IPS-18c (cell line): ENCODE results near the gene OR2A42.
"Not testable (repeated sequence)": the region's sequence is repeated elsewhere in the genome, so short reads cannot be mapped to it uniquely, and the experiment has no call there.

Source experiments
- H3K4me3 ChIP-seq: 2 replicates; pipeline ENCODE4 v1.7.0; 2013; ENCODE audit warnings: low read depth, mild to moderate bottlenecking, low read length, moderate library complexity; ENCODE audit not compliant: insufficient read depth
- H3K9me3 ChIP-seq: one replicate; pipeline ENCODE4 v1.6.1; 2013; ENCODE audit warnings: mild to moderate bottlenecking, low read length, moderate library complexity; ENCODE audit not compliant: control insufficient read depth, insufficient read depth

The OR2A42 gene

DNA sequence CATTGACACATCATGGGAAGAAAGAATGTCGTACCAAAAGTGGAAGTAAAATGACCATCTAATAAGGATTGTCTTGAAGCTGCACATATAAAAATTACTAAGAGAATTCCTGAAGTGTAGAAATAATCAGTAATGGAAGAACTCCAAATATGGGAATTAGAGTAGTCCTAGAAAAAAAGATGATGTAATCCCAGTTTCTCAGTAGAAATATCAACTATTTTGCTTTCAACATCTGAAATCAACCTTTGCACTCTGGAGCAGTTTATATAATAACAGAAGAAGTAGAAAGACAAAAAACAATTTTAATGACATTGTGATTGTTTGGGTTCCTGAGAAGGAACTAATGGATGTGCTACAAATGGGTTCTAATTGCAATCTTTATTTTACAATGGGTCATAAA, 6.4 kb downstream of the OR2A42 start:
- not testable (repeated sequence) for H3K9me3 ChIP-seq

GRCh38 chr7:144231027-144231426, 8.4 kb downstream of the OR2A42 start:
- H3K4me3 ChIP-seq, H3K9me3 ChIP-seq: not testable (repeated sequence)

More for the DNA sequence above, 6.4 kb downstream of the OR2A42 start:
- H3K4me3 ChIP-seq: not testable (repeated sequence)

GRCh38 chr7:144228810-144229209, 10.6 kb downstream of the OR2A42 start:
- H3K9me3 ChIP-seq, H3K4me3 ChIP-seq: not testable (repeated sequence)

DNA sequence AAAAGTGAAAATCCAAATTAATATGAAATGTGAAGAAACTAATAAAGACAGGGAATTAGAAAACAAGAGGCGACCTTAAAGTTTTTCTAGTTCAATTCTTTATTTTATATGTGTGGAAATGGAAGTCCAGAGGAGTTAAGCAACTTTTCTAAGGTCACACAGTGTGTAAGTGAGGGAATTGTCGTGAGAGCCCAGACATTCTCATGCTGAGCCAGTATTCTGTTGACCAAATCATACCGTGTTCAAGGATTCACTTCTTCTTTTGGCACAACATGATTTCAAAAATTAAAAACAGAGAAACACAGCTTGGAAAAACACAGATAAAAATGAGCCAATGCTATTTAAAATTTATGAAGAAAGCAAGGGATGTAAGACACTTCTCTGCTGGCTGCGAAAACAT, 12.5 kb downstream of the OR2A42 start:
- H3K4me3 ChIP-seq, H3K9me3 ChIP-seq: not testable (repeated sequence)

GRCh38 chr7:144223675-144224074, 15.7 kb downstream of the OR2A42 start:
- not testable (repeated sequence) for H3K9me3 ChIP-seq, H3K4me3 ChIP-seq

- H3K4me3 ChIP-seq, H3K9me3 ChIP-seq: not testable (repeated sequence)
Observed at GRCh38 chr7:144220531-144220930, 18.9 kb downstream of the OR2A42 start.

DNA sequence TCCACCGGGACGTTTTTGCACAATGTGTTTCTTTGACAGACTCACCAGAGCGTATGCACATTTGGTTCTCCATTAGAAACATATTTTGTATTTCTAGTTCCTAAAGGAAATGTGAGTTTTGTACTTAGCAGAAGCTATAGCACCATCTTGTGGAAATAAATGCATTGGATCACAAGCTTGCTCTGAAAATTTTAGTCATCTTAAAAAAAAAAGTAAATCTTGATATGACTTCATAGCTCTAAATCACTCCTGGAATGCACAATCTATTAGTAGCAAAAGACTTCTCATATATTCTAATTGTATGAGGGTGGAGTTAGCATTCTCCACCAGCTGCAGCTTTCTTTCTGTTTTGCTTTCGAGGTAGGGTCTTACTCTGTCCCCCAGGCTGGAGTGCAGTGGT, 20.3 kb downstream of the OR2A42 start:
- H3K9me3 ChIP-seq, H3K4me3 ChIP-seq: not testable (repeated sequence)

- H3K9me3 ChIP-seq, H3K4me3 ChIP-seq: not testable (repeated sequence)
Observed at GRCh38 chr7:144218581-144218980, 20.8 kb downstream of the OR2A42 start.

- H3K9me3 ChIP-seq, H3K4me3 ChIP-seq: not testable (repeated sequence)
Observed at GRCh38 chr7:144217200-144217599, 22.2 kb downstream of the OR2A42 start.

DNA sequence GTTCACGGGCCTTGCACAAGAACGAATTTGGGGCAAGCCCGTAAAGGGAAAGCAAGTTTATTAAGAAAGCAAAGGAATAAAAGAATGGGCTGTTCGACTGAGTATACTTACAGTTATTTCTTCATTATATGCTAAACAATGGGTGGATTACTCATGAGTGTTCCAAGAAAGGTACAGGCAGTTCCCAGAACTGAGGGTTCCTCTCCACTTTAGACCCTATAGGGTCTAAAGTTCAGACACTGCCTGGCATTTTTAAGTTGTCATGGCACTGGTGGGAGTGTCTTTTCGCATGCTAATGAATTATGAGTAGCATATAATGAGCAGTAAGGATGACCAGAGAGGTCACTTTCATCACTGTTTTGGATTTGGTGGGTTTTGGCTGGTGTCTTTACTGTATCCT, 34.1 kb downstream of the OR2A42 start:
- not testable (repeated sequence) for H3K9me3 ChIP-seq, H3K4me3 ChIP-seq

DNA sequence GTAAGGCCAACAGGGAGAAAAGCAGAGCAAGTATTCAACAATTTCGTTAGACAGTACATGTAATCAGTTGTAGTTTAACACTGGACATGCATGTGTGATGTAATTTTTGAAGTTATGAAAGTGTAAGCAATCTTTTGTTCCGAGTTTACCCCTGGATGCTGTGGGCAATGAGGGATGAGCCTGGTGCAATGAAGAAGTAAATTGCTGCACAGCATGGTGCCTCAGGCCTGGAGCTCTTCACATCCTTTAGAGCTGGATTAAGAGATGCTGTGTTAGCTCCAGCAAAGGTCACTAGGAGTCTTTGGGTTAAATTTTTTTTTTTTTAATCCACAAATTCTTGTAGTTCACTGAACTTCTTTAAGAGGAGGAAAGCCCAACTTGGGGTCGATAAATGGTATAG, 36.3 kb downstream of the OR2A42 start:
- H3K4me3 ChIP-seq, H3K9me3 ChIP-seq: not testable (repeated sequence)

- not testable (repeated sequence) for H3K9me3 ChIP-seq, H3K4me3 ChIP-seq
Observed at GRCh38 chr7:144201978-144202377, 37.4 kb downstream of the OR2A42 start.

- not testable (repeated sequence) for H3K4me3 ChIP-seq, H3K9me3 ChIP-seq
Observed at GRCh38 chr7:144198934-144199333, 40.5 kb downstream of the OR2A42 start.

GRCh38 chr7:144195212-144195872, 44.1 kb downstream of the OR2A42 start, which contains the start of gene ARHGEF35:
Gene ARHGEF35, minus strand, starts transcription at chr7:144195833. Its CDS starts 7,450 bp downstream, at chr7:144188383.
- not testable (repeated sequence) for H3K9me3 ChIP-seq
- H3K4me3 ChIP-seq: peak within 1 kb of the TSS; percentile 31; the same call in 1 of the 2 replicates

- not testable (repeated sequence) for H3K9me3 ChIP-seq, H3K4me3 ChIP-seq
Observed at GRCh38 chr7:144194453-144194852, 45.0 kb downstream of the OR2A42 start.

DNA sequence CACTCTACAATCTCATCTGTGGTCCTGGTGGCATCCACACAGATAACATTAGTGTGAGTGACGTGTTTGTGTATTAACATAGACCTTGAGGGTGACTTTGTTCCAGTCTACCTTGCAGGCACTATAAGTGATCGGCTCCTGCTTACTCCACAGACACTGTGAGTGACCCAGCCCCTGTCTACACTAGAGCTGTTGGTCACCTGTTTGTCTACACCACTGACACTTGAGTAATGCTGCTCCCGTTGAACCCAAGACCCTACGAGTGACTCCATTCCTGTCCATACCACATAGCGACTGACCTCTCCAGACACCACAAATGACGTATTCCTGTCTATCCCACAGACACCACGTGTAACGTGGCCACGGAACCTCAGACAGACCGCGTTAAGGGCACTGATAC, 45.6 kb downstream of the OR2A42 start:
- H3K9me3 ChIP-seq, H3K4me3 ChIP-seq: not testable (repeated sequence)

DNA sequence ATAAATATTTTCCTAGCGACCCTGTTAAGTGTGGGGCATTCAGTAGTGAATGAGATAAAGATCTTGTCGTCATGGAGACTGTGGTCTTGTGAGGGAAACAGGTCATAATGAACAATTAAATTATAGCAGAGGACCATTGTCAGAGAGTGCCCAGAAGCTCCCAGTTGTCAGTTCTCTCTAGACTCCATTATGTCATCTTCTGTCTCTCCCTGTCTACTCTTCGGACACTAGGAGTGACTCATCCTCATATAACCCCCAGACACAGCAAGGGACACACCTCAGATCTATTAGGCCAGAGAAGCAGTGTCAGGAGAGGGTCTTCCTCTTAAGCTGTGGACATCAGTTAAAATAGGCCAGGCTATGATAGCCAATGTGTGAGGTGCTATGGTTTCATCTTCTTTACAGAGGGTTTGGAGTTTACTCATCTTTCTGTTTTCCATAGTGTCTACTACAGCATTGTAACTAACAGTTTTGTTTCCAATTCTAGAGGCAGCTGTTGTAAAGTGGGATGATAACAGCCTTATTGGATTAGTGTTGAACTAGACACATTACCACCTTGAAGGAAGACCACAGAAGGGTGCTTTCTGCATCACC, 50.7 kb downstream of the OR2A42 start:
- not testable (repeated sequence) for H3K4me3 ChIP-seq, H3K9me3 ChIP-seq

DNA sequence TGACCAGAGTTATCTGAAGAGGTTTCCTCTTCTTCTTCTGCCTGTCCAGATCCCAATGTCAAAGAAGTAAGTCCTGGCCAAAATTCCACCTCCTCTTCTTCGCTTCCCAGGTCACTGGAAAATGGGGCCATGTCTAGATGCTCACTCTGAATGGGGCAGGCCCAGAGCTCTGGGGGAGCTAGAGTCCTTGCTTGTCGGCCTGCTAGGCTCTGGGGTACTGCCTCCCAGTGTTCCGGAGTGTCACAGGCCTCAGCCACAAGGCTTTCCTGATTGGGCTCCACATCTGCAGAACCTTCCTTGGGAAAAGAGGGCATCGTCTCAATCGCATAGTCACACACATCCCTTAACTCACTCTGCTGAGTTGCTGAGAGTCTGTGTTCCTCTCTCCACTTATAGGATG, 51.6 kb downstream of the OR2A42 start:
- not testable (repeated sequence) for H3K4me3 ChIP-seq, H3K9me3 ChIP-seq

- H3K9me3 ChIP-seq, H3K4me3 ChIP-seq: not testable (repeated sequence)
Observed at GRCh38 chr7:144183166-144183565, 56.2 kb downstream of the OR2A42 start, which contains the start of gene CTAGE4. Gene CTAGE4, plus strand, starts transcription at chr7:144183466. Its CDS starts 38 bp downstream, at chr7:144183504.
